HCT116 (cell line): ENCODE measurements around the gene SPRR1A. TPM values are rescaled to one million over a fixed set of nuclear protein-coding genes. Genes with fewer than 3 reads are reported as not detected.

Experiments
- ATAC-seq: fragments of 200-7000 bp; cut with Tn5 transposase; 2 replicates; pipeline ENCODE4 v1.9.1; 2020; ENCODE audit warnings: mild to moderate bottlenecking, moderate library complexity
- BruUV-seq: library from RNA; stranded (reverse); fragments of 400-500 nt; replicated peaks from 2 replicates; lab custom pipeline; 2021; lab: Mats Ljungman, UMichigan
- CTCF ChIA-PET: fragments of 300-600 bp; sonication (Branson Sonifier 250); formaldehyde crosslinking; loops from one replicate; lab custom pipeline; 2021; ENCODE audit warnings: antibody characterized with exemption; lab: Charles Lee
- POLR2A ChIA-PET: fragments of 300-600, 350-600 bp; sonication (Branson Sonifier 250); formaldehyde crosslinking; loops from one replicate; lab custom pipeline; 2021; ENCODE audit warnings: antibody characterized with exemption; lab: Charles Lee
- RAD21 ChIA-PET, 2 experiments: fragments of 300-600 bp; sonication (Branson Sonifier 250); formaldehyde crosslinking; loops; one replicate each; lab custom pipeline; 2023; ENCODE audit warnings: low total read pairs in 2 of 2; ENCODE audit not compliant: uncharacterized antibody in 2 of 2, unreplicated experiment in 2 of 2, low non-redundant PET in 1 of 2; lab: Charles Lee
- DNase-seq: peaks from one replicate; pipeline ENCODE4 v3.0.0-alpha.2; 2010; ENCODE audit warnings: low read depth, low spot score
- H2AFZ ChIP-seq: fragments of 200-600 bp; shearing (Covaris generic), sonication (generic); 2 replicates; pipeline ENCODE4 v1.6.1; 2017; ENCODE audit warnings: low read depth, mixed run types, mixed read lengths, antibody characterized with exemption, low read length; ENCODE audit not compliant: poor library complexity, severe bottlenecking
- H3K27ac ChIP-seq: 2 replicates; pipeline ENCODE4 v1.5.1; 2012; ENCODE audit warnings: low read depth, low read length
- H3K27me3 ChIP-seq: fragments of 200-600 bp; sonication (generic); 2 replicates; pipeline ENCODE4 v1.6.1; 2016; ENCODE audit warnings: mixed run types, low read length, mixed read lengths; ENCODE audit not compliant: insufficient read depth
- H3K36me3 ChIP-seq, 2 experiments: fragments of 200-500 bp in 1 of 2; fragments of 200-600 bp in 1 of 2; sonication (Bioruptor generic) in 1 of 2; sonication (generic) in 1 of 2; 2 replicates each; pipeline versions ENCODE4 v1.5.1 to v1.6.1; 2014 to 2016; ENCODE audit warnings: low read length in 2 of 2, inconsistent platforms in 1 of 2, mixed read lengths in 1 of 2, mixed run types in 1 of 2; ENCODE audit not compliant: insufficient read depth in 2 of 2, control insufficient read depth in 1 of 2
- H3K4me1 ChIP-seq, 2 experiments: fragments of 200-600 bp in 1 of 2; sonication (generic) in 1 of 2; 2 replicates each; pipeline versions ENCODE4 v1.5.1 to v1.6.1; 2012 to 2017; ENCODE audit warnings: low read length in 2 of 2, inconsistent platforms in 1 of 2, mild to moderate bottlenecking in 1 of 2, mixed read lengths in 1 of 2, mixed run types in 1 of 2, moderate library complexity in 1 of 2; ENCODE audit not compliant: insufficient read depth in 2 of 2, control insufficient read depth in 1 of 2
- H3K4me2 ChIP-seq: fragments of 200-600 bp; sonication (generic); 2 replicates; pipeline ENCODE4 v1.6.1; 2017; ENCODE audit warnings: mixed run types, low read length, mixed read lengths
- H3K4me3 ChIP-seq, 2 experiments: fragments of 200-600 bp in 1 of 2; sonication (generic) in 1 of 2; replicated peaks in 1 of 2; 2 replicates each; pipeline ENCODE4 v1.5.1; 2011 to 2016; ENCODE audit warnings: low read length in 2 of 2, control low read depth in 1 of 2, low read depth in 1 of 2, mild to moderate bottlenecking in 1 of 2, mixed read lengths in 1 of 2, mixed run types in 1 of 2
- H3K79me2 ChIP-seq: fragments of 200-600 bp; sonication (generic); 2 replicates; pipeline ENCODE4 v1.6.1; 2017; ENCODE audit warnings: mild to moderate bottlenecking, mixed run types, low read length, moderate library complexity, mixed read lengths; ENCODE audit not compliant: insufficient read depth
- H3K9ac ChIP-seq: fragments of 200-600 bp; sonication (generic); 2 replicates; pipeline ENCODE4 v1.6.1; 2016; ENCODE audit warnings: low read length, mixed read lengths
- H3K9me2 ChIP-seq: fragments of 200-600 bp; sonication (generic), shearing (Covaris generic); 2 replicates; pipeline ENCODE4 v1.6.1; 2017; ENCODE audit warnings: mixed run types, mild to moderate bottlenecking, moderate library complexity; ENCODE audit not compliant: insufficient read depth
- H3K9me3 ChIP-seq, 2 experiments: fragments of 200-500 bp in 1 of 2; fragments of 200-600 bp in 1 of 2; sonication (Bioruptor generic) in 1 of 2; sonication (generic) in 1 of 2; 2 replicates each; pipeline ENCODE4 v1.6.1; 2014 to 2017; ENCODE audit warnings: low read length in 2 of 2, mixed read lengths in 2 of 2, inconsistent platforms in 1 of 2, low read depth in 1 of 2, mild to moderate bottlenecking in 1 of 2, mixed run types in 1 of 2, moderate library complexity in 1 of 2; ENCODE audit not compliant: control insufficient read depth in 1 of 2, insufficient read depth in 1 of 2
- H4K20me1 ChIP-seq: fragments of 200-600 bp; sonication (generic), shearing (Covaris generic); 2 replicates; pipeline ENCODE4 v1.6.1; 2017; ENCODE audit warnings: mixed run types, mild to moderate bottlenecking, moderate library complexity; ENCODE audit not compliant: insufficient read depth
- ATF3 ChIP-seq: IDR thresholded peaks from 2 replicates; pipeline ENCODE4 v1.6.1; 2012
- CBX3 ChIP-seq: IDR thresholded peaks from 2 replicates; pipeline ENCODE4 v1.6.1; 2012; ENCODE audit warnings: low read depth
- CEBPB ChIP-seq: IDR thresholded peaks from 2 replicates; pipeline ENCODE4 v1.6.1; 2012; ENCODE audit warnings: low read depth
- ELF1 ChIP-seq: IDR thresholded peaks from 2 replicates; pipeline ENCODE4 v1.6.1; 2012; ENCODE audit warnings: low read depth, borderline replicate concordance
- EZH2 ChIP-seq: fragments of 200-600 bp; sonication (generic); IDR thresholded peaks from 2 replicates; pipeline ENCODE4 v1.6.1; 2017; ENCODE audit warnings: antibody characterized with exemption, mixed run types
- EZH2phosphoT487 ChIP-seq: fragments of 200-600 bp; IDR thresholded peaks from 2 replicates; pipeline ENCODE4 v1.6.1; 2018; ENCODE audit warnings: antibody characterized with exemption, borderline replicate concordance
- FOSL1 ChIP-seq: IDR thresholded peaks from 2 replicates; pipeline ENCODE4 v1.6.1; 2012; ENCODE audit warnings: low read depth
- POLR2A ChIP-seq: IDR thresholded peaks from 2 replicates; pipeline ENCODE4 v1.7.0; 2011; ENCODE audit warnings: borderline replicate concordance; ENCODE audit not compliant: insufficient read depth, insufficient read length; ENCODE audit errors: extremely low read depth
- SIN3A ChIP-seq: IDR thresholded peaks from 2 replicates; pipeline ENCODE4 v1.6.1; 2012; ENCODE audit warnings: low read depth
- SP1 ChIP-seq: IDR thresholded peaks from 2 replicates; pipeline ENCODE4 v1.6.1; 2012; ENCODE audit warnings: low read depth
- ZFX ChIP-seq: fragments of 450-650 bp; IDR thresholded peaks from 2 replicates; pipeline ENCODE4 v1.6.1; 2017
- ZNF274 ChIP-seq: fragments of 200-500 bp; sonication (Bioruptor generic); IDR thresholded peaks from 2 replicates; pipeline ENCODE4 v1.6.1; 2014; ENCODE audit warnings: mild to moderate bottlenecking, low read depth, low read length, inconsistent platforms
- intact Hi-C: fragments of 100-400 bp; cut with micrococcal nuclease; formaldehyde crosslinking; loops from 2 replicates; pipeline ENCODE4 v1.10.0; 2022
- total RNA-seq: library from RNA; stranded (reverse); gene quantifications from one replicate; pipeline ENCODE4 v1.2.1, GENCODE V29; 2021; ENCODE audit not compliant: unreplicated experiment
- TF ChIP-seq, protein P1 (sequence below): IDR thresholded peaks from 2 replicates; pipeline ENCODE4 v1.6.1; 2012
- TF ChIP-seq, protein P2 (sequence below): IDR thresholded peaks from 2 replicates; pipeline ENCODE4 v1.6.1; 2012; ENCODE audit warnings: low read depth

The SPRR1A gene
- total RNA-seq, 1 experiment from 2014 or later, result not detected

GRCh38 chr1:152981146-152981871, 2.6 kb upstream of the SPRR1A start:
- no TSS peak for BruUV-seq
- no peaks in the 10 kb centered on the region for H3K4me1 ChIP-seq
- no peak overlapping the region for H3K9ac ChIP-seq
- no peak for ATAC-seq
- no peak overlapping the region for H2AFZ ChIP-seq
- no peaks in the 10 kb centered on the region for H3K9me2 ChIP-seq
- POLR2A ChIA-PET, result no interaction called here
- no peaks in the 10 kb centered on the region for H3K36me3 ChIP-seq
- no peak overlapping the region for H3K4me3 ChIP-seq
- no peak overlapping the region for H3K27ac ChIP-seq
- TF ChIP-seq ELF1 (no peak), SP1 (no peak), FOSL1 (no peak), CBX3 (no peak), CEBPB (no peak), EZH2phosphoT487 (no peak), ATF3 (no peak), EZH2 (no peak), ZNF274 (no peak), POLR2A (no peak), SIN3A (no peak), ZFX (no peak)
- TF ChIP-seq, protein P1, sequence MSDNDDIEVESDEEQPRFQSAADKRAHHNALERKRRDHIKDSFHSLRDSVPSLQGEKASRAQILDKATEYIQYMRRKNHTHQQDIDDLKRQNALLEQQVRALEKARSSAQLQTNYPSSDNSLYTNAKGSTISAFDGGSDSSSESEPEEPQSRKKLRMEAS, result no peak
- TF ChIP-seq, protein P2, sequence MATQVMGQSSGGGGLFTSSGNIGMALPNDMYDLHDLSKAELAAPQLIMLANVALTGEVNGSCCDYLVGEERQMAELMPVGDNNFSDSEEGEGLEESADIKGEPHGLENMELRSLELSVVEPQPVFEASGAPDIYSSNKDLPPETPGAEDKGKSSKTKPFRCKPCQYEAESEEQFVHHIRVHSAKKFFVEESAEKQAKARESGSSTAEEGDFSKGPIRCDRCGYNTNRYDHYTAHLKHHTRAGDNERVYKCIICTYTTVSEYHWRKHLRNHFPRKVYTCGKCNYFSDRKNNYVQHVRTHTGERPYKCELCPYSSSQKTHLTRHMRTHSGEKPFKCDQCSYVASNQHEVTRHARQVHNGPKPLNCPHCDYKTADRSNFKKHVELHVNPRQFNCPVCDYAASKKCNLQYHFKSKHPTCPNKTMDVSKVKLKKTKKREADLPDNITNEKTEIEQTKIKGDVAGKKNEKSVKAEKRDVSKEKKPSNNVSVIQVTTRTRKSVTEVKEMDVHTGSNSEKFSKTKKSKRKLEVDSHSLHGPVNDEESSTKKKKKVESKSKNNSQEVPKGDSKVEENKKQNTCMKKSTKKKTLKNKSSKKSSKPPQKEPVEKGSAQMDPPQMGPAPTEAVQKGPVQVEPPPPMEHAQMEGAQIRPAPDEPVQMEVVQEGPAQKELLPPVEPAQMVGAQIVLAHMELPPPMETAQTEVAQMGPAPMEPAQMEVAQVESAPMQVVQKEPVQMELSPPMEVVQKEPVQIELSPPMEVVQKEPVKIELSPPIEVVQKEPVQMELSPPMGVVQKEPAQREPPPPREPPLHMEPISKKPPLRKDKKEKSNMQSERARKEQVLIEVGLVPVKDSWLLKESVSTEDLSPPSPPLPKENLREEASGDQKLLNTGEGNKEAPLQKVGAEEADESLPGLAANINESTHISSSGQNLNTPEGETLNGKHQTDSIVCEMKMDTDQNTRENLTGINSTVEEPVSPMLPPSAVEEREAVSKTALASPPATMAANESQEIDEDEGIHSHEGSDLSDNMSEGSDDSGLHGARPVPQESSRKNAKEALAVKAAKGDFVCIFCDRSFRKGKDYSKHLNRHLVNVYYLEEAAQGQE, result no peak
- TF ChIP-seq, all 23 proteins: peak for 0
- intact Hi-C loops, result no loop called here
- DNase-seq, result no peak
- Histone ChIP-seq H3K4me2 (no peak overlapping the region), H3K27me3 (peaks cover 48% of the 10 kb centered on the region), H4K20me1 (no peaks in the 10 kb centered on the region), H3K79me2 (no peaks in the 10 kb centered on the region), H3K9me3 (no peaks in the 10 kb centered on the region)
- ChIA-PET RAD21 (no interaction called here), CTCF (no interaction called here)
